GM19193 (cell line): ENCODE results near the gene UTP25.

Experiments
- POLR2A ChIP-seq: IDR thresholded peaks from 4 replicates; pipeline ENCODE4 v1.6.1; 2011; ENCODE audit not compliant: insufficient read depth, insufficient read length; ENCODE audit errors: extremely low read depth

The UTP25 gene

DNA sequence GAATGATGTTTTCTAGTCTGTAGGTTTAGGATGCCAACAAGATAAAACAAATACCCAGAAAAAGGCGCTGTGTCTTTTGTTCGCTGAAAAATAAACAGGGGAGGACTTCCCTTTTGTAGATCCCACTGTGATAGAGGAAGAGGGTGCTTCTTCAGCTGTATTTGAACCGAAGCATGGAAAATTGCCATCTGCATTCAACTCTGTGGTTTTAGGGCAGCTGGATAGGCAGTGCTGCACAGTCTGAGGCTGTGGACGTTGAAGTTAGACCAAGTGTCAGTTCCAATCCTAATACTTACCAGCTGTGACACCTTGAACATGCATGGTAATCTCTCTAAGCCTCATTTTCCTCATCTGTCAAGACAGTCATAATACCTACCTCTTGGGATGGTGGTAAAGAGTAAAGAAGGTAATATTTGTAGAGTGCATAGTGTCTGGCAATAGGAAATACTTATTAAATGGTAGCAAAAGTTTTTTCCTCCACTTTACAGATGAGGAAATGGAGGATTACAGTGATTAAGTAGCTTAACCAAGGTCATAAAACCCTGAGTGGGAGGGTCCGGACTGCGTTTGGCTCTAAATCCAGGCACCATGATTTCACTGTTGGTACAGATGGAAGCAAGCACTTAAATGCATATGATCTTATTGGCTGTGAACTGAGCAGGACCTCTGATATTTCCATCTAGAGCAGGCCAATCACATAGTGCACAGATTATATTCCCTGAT lies 48.5 kb downstream of the UTP25 start:
- no peak for TF ChIP-seq POLR2A

DNA sequence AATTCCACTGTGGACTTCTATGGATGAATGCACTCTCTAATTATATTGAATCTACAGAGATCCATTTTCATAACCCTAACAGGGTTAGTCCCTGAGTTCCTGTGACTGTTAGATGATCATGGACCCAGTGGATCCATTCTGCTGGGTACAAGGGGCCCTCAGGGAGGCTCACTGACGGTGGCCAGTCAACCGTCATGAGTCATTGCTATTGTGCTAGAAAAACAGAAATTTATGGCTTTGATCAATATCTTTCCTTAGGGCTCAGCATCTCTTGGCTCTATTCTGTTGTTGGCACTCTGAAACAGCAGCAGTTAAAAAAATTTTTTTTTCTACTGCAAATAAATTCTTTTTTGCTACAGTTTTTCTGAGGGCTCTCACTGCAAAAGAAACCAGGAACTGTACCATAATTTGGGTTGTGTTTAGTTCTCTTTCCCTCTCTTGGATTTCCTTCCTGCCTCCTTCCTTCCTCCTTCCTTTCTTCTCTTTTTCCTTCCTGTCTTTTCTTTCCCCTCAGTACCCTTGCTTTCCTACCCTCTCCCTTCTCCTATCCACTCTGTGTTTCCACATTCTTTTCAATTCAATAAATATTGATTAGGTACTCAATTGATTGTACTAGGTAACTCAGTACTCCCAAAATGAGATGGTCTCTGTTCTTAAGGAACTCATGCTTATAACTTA lies 49.5 kb downstream of the UTP25 start:
- no peak for TF ChIP-seq POLR2A

DNA sequence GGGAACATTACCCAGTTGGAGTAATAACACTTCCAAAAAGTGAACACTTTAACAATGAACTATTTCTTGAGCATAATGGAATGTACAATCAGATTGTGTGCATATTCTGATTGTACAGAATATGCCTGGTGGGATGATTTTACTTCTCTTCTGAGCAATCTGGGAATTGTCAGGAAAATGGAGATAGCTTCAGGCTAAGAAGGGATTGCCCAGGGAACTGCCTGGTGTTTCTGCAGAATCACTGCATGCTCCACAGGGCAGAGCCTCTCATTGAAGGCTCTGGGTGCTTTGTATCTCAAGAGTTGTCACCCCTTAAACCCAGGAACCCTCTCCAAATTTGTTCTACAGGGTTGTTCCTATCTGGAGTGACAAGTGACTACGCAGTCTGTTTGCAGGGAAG lies 51.2 kb downstream of the UTP25 start:
- no peak for TF ChIP-seq POLR2A

DNA sequence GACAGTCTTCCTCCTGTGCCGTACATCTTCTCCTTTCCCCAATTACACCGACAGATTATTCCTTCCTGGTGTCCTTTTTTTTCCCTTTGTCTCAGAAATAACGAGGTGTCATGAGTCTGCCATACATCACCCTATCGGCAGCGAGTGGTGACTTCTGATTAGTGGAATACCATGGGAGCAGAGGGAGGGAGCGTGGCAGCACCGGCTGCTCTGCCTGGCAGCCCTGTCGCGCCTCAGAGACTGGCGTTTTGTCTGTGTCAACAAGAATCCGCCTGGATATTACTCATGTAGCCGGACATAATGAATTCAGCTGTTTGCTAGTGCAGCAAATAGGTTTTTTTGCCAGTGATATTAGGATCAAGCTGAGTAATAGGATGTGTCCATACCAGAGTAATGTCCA lies 51.8 kb downstream of the UTP25 start:
- no peak for TF ChIP-seq POLR2A

DNA sequence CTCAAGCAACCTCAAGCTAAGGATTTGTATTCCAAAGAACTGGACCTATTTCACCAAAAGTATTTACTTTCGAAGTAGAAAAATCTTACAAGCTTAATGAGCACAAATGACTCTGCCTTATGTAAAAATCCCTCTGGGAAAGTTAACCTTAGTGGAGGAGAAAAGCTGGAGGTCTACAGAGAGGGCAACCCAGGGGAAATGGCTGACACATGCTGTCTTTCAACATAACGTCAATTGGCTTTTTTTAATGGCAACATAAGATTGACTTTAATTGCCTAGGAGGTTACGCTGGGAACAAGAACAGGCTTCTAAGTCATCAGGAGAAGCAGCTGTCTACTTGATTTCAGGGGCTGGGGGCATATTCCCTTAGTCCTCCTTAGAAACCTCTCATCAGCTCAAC lies 52.3 kb downstream of the UTP25 start:
- TF ChIP-seq POLR2A = no peak

DNA sequence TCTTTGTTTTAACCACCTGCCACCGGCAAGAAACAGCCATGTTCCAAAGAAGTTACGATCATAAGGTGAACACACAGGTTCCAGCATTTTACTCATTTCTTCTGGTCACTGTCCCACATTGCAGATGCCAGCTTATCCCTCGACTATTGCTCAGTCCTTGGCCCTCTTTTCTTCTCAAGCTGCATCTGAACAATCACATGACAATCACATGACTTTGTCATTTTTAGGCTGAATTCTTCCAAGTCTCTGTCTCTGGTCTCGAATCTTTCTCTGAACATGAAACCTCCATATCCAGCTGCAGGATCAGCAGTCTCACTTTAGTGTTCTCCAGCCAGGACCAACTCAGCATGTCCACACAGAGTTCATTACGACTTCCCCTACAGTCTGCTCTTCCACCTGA lies 53.8 kb downstream of the UTP25 start:
- no peak for TF ChIP-seq POLR2A

GRCh38 chr1:209882286-209882685 lies 54.5 kb downstream of the UTP25 start:
- TF ChIP-seq POLR2A = no peak

- no peak for TF ChIP-seq POLR2A
Measured at GRCh38 chr1:209882942-209883340, 55.2 kb downstream of the UTP25 start.

DNA sequence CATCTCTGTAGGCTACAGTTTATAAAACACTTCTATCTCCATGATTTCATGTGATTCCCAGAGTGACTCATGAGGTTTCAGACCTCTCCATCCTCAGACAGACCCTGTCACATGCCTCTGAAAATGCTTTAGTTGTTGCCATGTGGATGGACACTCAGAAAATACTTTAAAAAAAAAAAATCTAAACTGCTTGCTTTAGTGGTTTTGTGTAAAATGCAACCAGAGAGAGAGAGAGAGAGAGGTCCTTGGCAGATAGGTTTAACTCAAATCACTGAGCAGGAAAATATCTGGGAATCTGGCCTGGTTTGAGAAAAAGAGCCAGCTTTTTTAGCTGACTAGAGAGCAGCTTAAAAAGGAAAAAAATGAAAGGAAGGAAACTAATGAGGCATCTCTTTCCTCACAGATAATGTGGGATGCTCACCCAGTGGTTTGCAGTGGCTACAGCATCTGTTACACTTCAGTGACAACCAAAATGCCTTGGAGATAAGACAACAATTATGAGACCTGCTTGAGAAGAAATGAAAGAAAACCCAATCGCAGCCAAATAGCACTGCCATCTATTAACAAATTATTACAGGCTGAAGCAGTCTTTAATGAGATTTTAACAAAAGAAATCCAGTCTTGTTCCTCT lies 55.7 kb downstream of the UTP25 start:
- no peak for TF ChIP-seq POLR2A

- TF ChIP-seq POLR2A = no peak
Measured at GRCh38 chr1:209884249-209884648, 56.5 kb downstream of the UTP25 start.

GRCh38 chr1:209884665-209885117 lies 56.9 kb downstream of the UTP25 start:
- TF ChIP-seq POLR2A = no peak

DNA sequence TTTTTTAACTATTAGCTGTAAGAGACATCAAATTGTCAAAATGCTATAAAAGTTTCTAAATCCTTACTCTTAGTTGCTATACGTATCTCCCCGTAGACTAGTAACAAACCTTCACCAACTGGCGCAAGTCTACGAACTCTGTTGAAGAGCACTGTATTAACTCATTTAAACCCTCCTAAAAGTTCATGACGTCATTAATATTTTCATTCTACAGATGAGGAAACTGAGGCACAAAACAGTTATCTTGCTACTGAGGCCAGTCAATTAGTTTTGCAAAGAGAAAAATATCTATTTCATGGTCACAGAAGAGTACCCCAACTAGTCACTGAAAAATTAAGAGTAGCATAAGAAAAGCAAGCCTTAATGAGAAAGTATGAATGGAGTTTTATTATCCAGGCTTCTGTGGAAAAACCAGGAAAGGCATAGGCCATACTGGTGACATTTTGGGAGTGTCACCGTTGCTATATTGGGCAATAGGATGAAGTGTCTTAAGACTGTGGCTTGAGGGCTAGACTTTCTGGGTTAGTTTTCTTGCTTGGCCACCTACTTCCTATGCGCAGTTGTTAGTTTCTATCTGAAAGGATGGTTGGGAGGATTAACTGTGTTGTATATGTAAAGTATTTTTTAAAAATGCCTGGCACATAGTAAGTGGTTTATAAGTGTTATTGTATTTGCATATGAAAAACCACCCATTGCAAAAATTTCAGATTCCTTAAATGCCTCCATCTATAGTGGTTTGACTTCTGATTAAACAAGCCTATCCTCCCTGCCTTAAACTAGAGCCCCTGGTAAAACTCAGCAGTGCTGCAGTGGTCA lies 57.8 kb downstream of the UTP25 start:
- TF ChIP-seq POLR2A = no peak

DNA sequence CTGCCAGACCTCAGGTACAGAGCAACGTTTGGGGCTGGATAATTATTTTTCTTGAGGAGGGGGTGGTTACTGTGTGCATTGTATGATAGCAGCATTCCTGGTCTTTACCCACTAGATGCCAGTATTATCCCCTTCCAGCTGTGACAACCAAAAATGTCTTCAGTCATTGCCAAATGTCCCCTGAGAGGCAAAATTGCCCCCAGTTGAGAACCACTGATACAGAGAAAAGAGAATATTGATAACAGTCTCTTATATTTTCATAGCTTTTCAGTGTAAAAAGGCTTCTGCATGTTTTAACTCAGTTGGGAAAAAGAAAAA lies 58.4 kb downstream of the UTP25 start:
- TF ChIP-seq POLR2A = no peak

- no peak for TF ChIP-seq POLR2A
Measured at GRCh38 chr1:209889077-209889418, 61.3 kb downstream of the UTP25 start.

GRCh38 chr1:209890641-209891330 lies 63.0 kb downstream of the UTP25 start:
- TF ChIP-seq POLR2A = no peak
